8988T (cell line): ENCODE measurements around the gene TEX22.

ENCODE experiments used
- DNase-seq: peaks from one replicate; pipeline ENCODE4 v3.0.0; 2011

TEX22 gene

DNA sequence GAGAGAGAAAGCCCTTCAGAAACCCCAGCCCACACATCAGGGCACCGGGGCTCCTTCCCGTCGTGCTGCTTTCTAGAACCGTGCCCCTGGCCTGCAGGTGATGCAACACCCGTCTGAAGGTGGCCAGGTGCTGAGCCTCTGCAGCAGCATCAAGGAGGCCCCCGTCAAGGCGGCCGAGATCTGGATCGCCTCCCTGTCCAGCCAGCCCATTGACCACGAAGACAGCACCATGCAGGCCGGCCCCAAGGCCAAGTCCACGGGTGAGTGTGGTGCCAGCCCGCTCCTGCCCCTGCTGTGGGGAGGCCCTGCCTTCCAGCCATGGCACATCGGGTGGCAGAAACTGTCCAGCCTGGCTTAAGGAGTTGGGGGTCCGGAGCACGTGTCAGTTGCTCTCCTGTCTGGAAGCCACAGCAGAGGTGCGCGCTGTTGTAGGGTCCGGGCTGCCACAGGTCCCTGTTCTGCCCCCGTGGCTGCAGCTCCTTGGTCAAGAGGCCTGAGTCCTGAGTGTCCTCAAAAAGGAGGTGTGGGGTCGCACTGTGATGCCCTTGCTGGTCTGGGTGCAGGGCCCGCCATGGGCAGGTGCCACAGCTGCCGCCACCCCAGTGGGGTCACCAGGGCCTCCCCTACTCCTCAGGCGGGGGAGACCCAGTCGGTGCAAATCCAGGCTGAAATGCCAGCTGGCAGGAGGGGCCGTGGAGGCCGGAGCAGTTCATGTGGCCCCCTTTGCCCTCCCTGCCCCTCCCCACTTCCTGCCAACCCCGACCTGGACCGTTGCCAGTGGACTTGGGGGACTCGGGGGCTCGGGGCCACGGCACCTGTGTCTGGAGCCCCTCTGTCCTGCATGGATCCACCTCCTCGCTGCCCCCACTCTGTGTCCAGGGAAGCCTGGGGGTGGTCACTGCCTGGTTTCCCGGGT, 31.0 kb upstream of the TEX22 start:
- no peak for DNase-seq

- no peak for DNase-seq
These were observed 30.3 kb upstream of the TEX22 start for GRCh38 chr14:105368032-105368417.

DNA sequence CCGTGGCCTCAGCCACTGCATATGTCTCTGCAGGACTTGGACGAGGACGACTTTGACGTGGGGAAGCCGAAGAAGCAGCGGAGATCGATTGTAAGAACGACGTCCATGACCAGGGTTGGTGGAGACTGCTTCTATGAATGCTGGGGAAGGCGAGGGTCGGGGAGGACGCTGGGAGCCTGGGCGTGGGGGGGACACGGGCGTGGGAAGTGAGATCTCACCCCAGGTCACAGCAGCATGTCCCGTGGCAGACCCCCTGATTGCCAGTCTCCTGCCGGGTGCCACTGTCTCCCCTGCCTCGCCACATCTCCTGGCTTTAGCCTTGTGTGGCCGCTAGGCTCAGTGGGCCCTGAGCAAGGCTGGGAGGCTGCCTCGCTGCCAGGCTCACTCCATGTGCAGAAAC, 29.9 kb upstream of the TEX22 start:
- DNase-seq: no peak

GRCh38 chr14:105368910-105369652, 29.3 kb upstream of the TEX22 start:
- DNase-seq: no peak

DNA sequence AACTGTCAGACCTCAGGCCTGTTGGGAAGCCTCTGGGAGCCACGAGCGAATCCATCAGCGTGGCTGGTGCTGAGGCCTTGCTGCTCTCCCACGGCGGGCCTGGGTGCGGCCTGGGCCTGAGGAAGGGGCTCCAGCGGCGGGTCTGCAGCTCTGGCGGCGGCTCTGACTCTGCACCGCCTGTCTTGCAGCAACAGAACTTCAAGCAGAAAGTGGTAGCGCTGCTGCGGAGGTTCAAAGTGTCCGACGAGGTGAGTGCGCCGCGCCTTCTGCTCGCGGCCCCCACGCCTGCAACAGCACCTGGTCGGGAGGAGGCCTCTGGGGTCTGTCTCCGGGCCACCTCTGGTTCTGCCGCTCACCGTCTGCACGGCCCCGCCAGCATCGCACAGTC, 28.7 kb upstream of the TEX22 start:
- DNase-seq: no peak

DNA sequence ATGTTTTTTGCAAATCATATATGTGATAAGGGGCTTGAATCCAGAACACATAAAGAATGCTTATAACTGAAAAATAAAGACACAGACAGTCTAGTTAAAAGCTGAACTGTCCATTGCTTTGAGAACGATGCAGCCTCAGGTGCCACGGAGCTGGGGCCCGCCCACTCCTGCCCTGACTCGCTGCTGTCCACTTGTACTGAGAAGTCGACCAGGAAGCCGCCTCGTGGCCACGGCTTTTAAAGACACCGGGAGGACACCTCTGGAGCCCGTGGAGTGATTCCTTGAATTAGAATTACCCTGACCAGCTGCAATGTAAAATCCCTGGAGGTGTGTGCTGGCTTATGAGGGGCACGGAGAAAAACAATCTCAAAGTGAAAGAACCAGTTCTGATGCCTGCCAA, 23.9 kb upstream of the TEX22 start:
- DNase-seq: no peak

- no peak for DNase-seq
These were observed 22.7 kb upstream of the TEX22 start for GRCh38 chr14:105375635-105376057.

DNA sequence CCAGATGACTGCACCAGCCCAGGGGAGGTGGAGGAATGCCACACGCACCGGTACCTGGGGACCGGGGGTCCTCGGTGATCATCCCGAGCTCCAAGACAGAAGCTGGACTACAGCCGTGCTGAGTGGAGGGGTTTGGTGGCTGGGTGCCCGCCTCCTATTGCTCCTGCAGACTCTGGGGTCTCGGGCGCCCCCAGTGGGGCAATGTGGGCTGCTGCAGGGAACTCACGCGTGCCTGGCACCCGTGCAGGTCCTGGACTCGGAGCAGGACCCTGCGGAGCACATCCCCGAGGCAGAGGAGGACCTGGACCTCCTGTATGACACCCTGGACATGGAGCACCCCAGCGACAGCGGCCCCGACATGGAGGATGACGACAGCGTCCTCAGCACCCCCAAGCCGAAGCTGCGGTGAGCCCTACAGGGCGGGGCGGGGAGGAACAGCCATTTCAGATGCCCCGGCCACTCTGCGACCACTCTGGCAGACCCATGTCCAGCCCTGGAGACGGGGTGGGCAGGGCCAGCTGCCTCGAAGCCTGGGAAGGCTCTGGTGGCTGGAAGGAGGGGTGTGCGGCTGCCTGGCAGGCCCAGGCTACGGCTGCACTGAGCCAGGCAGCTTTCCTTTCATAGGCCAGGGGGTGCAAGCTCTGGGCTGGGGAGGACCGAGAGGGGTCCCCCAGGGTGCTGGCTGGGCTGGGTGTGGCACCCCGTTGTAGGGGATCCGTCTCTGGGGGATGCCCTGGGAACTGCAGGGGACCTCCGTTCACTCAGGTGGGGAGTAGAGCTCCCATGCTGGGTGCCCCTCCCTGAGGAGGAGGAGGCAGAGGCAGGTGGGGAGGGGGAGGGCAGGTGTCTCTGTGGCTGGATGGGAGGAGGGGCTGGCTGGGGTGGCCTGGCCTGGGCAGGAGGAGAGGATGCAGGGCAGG, 21.6 kb upstream of the TEX22 start:
- no peak for DNase-seq

- DNase-seq: no peak
These were observed 20.7 kb upstream of the TEX22 start for GRCh38 chr14:105377555-105378182.

GRCh38 chr14:105378199-105378598, 20.1 kb upstream of the TEX22 start:
- no peak for DNase-seq

DNA sequence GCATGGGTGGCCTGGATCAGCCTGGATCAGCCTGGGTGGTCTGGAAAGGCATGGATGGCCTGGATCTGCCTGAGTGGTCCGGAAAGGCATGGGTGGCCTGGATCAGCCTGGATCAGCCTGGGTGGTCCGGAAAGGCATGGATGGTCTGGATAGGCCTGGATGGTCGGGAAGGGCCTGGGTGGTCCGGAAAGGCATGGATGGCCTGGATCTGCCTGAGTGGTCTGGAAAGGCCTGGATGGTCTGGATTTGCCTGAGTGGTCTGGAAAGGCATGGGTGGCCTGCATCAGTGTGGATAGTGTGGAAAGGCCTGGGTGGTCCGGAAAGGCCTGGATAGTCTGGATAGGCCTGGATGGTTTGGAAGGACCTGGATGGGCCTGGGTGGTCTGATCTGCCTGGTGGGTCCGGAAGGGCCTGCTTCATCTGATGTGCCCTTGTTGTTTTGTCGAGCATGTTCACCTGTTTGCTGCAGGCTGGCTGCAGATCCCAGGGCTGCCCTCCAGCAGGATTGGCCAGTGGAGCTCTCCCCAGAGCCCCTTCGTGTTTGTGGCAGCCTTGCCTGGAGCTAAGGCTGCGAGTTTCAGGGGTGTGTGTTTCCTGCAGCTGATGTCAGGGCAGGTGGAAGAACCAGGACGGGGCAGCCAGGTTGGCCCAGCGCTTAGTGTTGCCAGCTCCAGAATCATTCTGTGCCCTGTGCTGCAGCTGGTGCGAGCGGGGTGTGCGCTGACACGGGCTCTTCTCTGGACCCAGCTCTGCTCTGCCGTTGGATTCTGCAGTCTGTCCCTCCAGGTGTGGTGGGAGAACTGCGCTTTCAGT, 19.3 kb upstream of the TEX22 start:
- no peak for DNase-seq

GRCh38 chr14:105379946-105380345, 18.4 kb upstream of the TEX22 start:
- DNase-seq: no peak

DNA sequence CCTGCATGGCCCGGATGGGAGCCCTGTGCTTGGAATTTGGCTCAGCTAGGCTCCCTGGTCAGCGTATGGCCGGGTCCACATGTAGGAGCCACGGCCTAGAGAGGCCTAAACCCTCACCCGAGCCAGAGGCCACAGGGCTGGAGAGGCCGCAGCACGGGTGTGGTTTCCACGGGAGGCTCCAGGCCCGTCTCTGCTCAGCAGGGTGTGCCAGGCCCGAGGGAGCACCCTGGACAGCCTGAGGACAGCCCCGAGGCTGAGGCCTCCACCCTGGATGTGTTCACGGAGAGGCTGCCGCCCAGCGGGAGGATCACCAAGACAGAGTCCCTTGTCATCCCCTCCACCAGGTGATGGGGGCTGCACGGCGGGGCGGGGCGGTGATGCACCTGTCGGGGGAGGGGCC, 17.6 kb upstream of the TEX22 start:
- no peak for DNase-seq

DNA sequence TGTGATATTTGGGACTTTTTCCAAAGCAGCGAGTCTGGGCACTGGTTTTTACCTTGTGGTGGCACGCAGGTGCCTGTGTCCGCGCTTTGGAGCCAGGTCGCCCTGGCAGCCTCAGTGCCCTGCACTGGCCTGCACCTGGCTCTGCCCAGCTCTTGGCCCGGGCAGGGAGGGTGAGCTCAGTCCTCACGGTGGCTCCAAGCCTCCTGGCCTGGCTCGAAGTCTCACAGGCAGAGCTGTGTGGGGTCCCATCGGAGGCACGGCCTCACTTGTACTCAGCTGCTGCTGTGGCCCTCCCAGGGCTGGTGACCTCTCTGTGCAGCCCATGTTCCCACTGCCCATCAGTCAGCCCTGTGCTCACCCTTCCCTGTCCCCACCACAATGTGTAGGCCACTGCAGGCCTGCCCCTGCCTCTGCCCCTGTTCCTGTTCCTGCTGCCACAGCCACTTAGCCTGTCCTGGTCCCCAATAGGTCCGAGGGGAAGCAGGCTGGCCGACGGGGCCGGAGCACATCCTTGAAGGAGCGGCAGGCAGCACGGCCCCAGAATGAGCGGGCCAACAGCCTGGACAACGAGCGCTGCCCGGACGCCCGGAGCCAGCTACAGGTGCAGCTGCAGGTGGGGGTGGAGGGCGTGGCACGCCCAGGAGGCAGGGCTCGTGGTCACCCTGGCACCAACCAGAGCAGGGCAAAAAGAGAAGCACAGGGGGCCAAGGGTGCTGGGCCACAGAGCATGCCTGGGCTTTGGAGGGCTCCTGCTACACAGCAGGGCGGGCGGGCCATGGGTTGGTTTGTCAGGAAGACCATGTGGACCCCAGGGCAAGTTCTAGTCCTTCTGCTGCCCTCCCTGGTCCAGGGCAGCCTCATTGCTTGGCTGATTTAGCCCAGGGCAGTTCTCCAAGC, 16.6 kb upstream of the TEX22 start:
- DNase-seq: no peak

DNA sequence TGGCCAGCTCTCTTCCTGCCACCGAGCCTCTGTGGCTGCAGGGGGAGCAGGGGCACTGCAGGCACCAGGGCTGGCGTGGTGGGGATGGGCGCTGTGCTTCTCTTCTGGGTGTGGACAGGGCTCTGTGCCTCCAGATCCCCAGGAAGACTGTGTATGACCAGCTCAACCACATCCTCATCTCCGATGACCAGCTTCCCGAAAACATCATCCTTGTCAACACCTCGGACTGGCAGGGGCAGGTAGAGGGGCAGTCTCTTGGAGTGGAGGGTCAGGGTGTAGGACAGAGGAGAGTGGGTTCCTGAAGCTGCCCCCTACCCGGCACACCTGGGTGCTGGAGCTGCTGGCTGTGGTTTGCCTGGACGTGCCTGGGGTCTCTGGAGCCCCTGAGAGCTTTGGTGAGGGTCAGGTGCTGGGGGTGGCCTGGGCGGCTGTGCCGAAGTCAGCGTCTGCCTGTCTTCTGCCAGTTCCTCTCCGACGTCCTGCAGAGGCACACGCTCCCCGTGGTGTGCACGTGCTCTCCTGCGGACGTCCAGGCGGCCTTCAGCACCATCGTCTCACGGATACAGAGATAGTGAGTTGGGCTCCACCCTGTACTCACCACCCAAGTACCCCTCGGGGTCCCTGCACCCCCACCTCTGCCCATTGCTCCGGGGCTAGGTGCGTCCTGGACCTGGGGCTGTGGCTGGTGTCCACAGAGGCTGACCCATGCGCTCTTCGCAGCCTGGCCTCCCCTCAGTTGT, 15.8 kb upstream of the TEX22 start:
- DNase-seq: no peak

DNA sequence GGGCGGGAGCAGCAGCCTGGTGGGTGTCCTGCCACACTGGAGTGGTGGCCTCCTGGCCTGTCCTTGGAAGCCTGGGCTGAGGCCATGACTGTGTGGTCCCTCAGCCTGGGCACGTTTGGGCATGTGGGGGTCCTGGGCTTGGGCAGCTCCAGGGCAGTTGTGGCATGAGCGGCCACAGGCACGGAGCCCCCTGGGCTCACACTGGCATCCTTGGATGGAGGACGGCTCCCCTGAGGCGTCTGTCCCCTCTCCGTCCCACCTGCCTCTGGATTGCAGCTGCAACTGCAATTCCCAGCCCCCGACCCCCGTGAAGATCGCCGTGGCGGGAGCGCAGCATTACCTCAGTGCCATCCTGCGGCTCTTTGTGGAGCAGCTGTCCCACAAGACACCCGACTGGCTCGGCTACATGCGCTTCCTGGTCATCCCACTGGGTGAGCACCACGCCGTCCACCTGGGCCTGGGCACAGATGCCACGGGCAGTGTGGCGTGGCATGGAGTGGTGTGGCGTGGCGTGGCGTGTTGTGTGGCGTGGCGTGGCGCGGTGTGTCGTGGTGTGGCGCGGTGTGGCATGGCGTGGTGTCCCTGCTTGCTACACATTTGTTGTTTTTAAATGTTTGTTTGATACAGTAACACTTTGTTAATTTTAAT, 15.1 kb upstream of the TEX22 start:
- DNase-seq: no peak

DNA sequence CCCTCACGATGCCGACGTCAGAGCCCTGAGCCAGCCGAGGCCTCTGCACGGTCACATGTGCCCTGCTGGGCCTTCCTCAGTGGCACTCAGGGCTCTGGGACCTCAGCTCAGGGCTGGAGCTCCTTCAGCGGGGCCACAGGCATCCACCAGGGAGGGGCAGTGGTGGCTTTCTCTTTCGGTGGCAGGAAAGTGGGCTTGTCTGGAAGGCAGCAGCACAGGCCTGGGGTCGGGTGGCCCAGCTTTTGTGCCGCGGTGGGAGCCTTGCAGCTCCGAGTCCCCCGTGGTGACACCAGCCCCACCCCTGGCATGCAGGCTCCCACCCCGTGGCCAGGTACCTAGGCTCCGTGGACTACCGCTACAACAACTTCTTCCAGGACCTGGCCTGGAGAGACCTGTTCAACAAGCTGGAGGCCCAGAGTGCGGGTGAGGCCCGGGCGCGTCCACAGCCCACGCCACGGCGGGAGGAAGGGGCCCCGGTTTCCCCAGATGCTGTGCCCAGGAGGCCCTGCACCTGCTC, 14.2 kb upstream of the TEX22 start:
- no peak for DNase-seq

DNA sequence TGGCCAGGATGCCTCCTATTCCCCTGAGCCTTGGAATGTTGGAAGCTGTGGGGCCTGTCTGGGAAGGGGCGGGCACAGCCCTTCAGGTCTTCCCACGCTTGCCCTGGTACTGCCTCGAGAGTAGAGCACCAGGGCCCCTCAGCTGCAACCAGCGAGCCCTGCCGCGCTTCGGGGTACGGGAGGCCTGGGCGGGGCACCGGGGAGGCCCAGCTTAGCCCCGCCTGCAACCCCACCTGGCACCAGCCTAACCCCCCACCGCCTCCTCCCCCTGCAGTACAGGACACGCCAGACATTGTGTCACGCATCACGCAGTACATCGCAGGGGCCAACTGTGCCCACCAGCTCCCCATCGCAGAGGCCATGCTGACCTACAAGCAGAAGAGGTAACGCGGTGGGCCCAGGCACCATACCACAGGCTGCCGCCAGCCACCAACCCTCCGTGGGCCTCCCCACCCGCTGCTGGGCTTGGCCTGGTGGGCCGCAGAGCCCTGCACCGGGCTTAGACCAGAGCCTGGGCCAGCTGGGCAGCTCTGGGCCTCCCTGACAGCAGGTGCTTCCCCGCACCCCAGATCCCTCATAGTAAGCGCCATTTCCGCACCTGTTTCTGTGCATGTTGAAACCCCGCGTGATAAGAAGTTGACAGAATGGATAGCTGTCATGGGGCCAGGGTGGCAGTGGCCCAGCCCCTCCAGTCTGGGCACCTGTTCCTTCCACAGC, 13.6 kb upstream of the TEX22 start:
- no peak for DNase-seq

- DNase-seq: no peak
These were observed 13.1 kb upstream of the TEX22 start for GRCh38 chr14:105385322-105385637.
